Suprapubic skin (tissue), 4 donors: ENCODE results near the gene TRMU. TPM values are rescaled to one million over a fixed set of nuclear protein-coding genes. Genes with fewer than 3 reads are reported as not detected.

ENCODE experiments used
- DNase-seq, 2 donors: peaks; one replicate each; pipeline ENCODE4 v3.0.0-alpha.2; 2019; ENCODE audit warnings: low spot score in 2 of 2
- H3K27ac ChIP-seq: fragments of 200-600 bp; sonication (generic); one replicate; pipeline ENCODE4 v1.5.1; 2019
- H3K27me3 ChIP-seq: fragments of 200-600 bp; sonication (generic); one replicate; pipeline ENCODE4 v1.5.1; 2019
- H3K36me3 ChIP-seq: fragments of 200-600 bp; sonication (generic); one replicate; pipeline ENCODE4 v1.5.1; 2019
- H3K4me1 ChIP-seq: fragments of 200-600 bp; sonication (generic); one replicate; pipeline ENCODE4 v1.5.1; 2019
- H3K4me3 ChIP-seq: fragments of 200-600 bp; sonication (generic); one replicate; pipeline ENCODE4 v1.5.1; 2019; ENCODE audit warnings: mild to moderate bottlenecking
- H3K9me3 ChIP-seq: fragments of 200-600 bp; sonication (generic); one replicate; pipeline ENCODE4 v1.5.1; 2019
- EP300 ChIP-seq: sonication (generic); formaldehyde crosslinking; IDR thresholded peaks from one replicate; pipeline ENCODE4 v1.6.1; 2017; ENCODE audit warnings: antibody characterized with exemption
- POLR2A ChIP-seq, 2 donors: fragments of 450-650 bp; IDR thresholded peaks; one replicate each; pipeline ENCODE4 v1.6.1; 2017; ENCODE audit warnings: antibody characterized with exemption in 2 of 2, mild to moderate bottlenecking in 2 of 2, moderate library complexity in 2 of 2
- POLR2AphosphoS5 ChIP-seq, 3 donors: sonication (generic); formaldehyde crosslinking; IDR thresholded peaks; one replicate each; pipeline ENCODE4 v1.6.1; 2017; ENCODE audit warnings: antibody characterized with exemption in 3 of 3
- WGBS: methylation state at CpG from one replicate; pipeline ENCODE4 v1.1.5; 2018; 5-methylcytosine and 5-hydroxymethylcytosine counted together
- total RNA-seq, 4 donors: library from RNA; depleted of rRNA; stranded (reverse); fragments of >200 nt; gene quantifications; one replicate each; pipeline ENCODE4 v1.1.0, GENCODE V29; 2016
- TF ChIP-seq, protein P1 (sequence below), 2 donors: fragments of 200-600 bp in 1 of 2; fragments of 450-650 bp in 1 of 2; sonication (generic) in 1 of 2; IDR thresholded peaks; one replicate each; pipeline ENCODE4 v1.5.1; 2016 to 2019; ENCODE audit warnings: antibody characterized with exemption in 2 of 2, mild to moderate bottlenecking in 1 of 2, moderate library complexity in 1 of 2

The TRMU gene
- total RNA-seq, 4 donors from 2014 or later = 28.3 to 109 (median 40.9) TPM

- H3K36me3 ChIP-seq = peaks cover 16% of the 10 kb centered on the region
Measured at GRCh38 chr22:46390105-46390651, 54.7 kb downstream of the TRMU start.

DNA sequence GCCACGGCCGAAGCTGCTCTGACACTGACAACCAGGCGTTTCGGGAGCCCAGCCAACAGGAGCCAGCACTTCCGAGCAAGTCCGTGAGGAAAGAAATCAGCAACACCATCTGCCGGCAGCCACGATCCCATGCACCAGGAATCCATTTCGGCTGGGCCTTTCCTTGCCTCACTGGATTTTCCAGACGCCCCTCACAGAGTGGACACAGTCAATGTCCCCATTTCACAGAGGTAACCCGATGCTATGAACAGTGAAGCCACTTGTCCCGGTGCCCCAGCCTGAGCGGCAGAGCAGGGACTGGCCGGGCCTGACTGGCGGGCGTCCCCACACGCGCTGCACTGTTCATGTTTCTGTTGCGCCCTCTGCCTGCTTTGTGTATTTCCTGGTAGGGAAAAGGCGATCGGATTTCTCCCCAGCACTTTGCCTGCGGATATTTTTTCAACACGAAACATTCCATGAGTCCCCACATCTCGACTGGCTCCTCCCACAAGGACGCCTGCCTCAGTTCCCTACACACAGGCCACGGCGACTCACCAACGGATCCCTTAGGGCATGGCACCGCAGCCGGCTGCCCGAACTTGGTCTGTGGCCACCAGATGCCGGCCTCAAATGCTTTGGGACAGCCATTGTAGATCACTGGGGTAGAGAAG lies 55.3 kb downstream of the TRMU start:
- TF ChIP-seq, protein P1, sequence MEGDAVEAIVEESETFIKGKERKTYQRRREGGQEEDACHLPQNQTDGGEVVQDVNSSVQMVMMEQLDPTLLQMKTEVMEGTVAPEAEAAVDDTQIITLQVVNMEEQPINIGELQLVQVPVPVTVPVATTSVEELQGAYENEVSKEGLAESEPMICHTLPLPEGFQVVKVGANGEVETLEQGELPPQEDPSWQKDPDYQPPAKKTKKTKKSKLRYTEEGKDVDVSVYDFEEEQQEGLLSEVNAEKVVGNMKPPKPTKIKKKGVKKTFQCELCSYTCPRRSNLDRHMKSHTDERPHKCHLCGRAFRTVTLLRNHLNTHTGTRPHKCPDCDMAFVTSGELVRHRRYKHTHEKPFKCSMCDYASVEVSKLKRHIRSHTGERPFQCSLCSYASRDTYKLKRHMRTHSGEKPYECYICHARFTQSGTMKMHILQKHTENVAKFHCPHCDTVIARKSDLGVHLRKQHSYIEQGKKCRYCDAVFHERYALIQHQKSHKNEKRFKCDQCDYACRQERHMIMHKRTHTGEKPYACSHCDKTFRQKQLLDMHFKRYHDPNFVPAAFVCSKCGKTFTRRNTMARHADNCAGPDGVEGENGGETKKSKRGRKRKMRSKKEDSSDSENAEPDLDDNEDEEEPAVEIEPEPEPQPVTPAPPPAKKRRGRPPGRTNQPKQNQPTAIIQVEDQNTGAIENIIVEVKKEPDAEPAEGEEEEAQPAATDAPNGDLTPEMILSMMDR (IDR thresholded peaks at IDR 0.05) = no peak
- TF ChIP-seq EP300 = no peak
- no peak for TF ChIP-seq POLR2AphosphoS5 (IDR thresholded peaks at IDR 0.05)
- TF ChIP-seq POLR2A (IDR thresholded peaks at IDR 0.05) = no peak
- Histone ChIP-seq H3K27ac (no peak overlapping the region), H3K36me3 (peaks cover 17% of the 10 kb centered on the region), H3K27me3 (no peaks in the 10 kb centered on the region), H3K4me1 (peaks cover 4% of the 10 kb centered on the region), H3K9me3 (no peaks in the 10 kb centered on the region), H3K4me3 (peak overlapping the region; percentile 12)
- WGBS = 56% methylated on average over 29 of the region's 32 CpGs
- no peak for DNase-seq

More at GRCh38 chr22:46390105-46390651, 54.7 kb downstream of the TRMU start:
- H3K27me3 ChIP-seq = no peaks in the 10 kb centered on the region
- no peak overlapping the region for H3K27ac ChIP-seq
- TF ChIP-seq, protein P1 (IDR thresholded peaks at IDR 0.05) = no peak
- TF ChIP-seq POLR2AphosphoS5 (IDR thresholded peaks at IDR 0.05) (no peak), POLR2A (IDR thresholded peaks at IDR 0.05) (no peak), EP300 (no peak)
- H3K9me3 ChIP-seq = no peaks in the 10 kb centered on the region
- no peak overlapping the region for H3K4me3 ChIP-seq
- DNase-seq = no peak
- WGBS = 64% methylated on average over 16 of the region's 20 CpGs
- H3K4me1 ChIP-seq = peaks cover 4% of the 10 kb centered on the region

- WGBS = 75% methylated on average over 11 of the region's 36 CpGs
- DNase-seq = no peak
- no peak overlapping the region for H3K4me3 ChIP-seq
- H3K9me3 ChIP-seq = no peaks in the 10 kb centered on the region
- peaks cover 4% of the 10 kb centered on the region for H3K4me1 ChIP-seq
- H3K27me3 ChIP-seq = no peaks in the 10 kb centered on the region
- TF ChIP-seq POLR2AphosphoS5 (IDR thresholded peaks at IDR 0.05) (no peak), POLR2A (IDR thresholded peaks at IDR 0.05) (no peak), EP300 (no peak)
- TF ChIP-seq, protein P1 (IDR thresholded peaks at IDR 0.05) = no peak
- H3K36me3 ChIP-seq = peaks cover 17% of the 10 kb centered on the region
- H3K27ac ChIP-seq = no peak overlapping the region
Measured at GRCh38 chr22:46391486-46392136, 56.1 kb downstream of the TRMU start.

GRCh38 chr22:46392137-46392844 lies 56.8 kb downstream of the TRMU start:
- DNase-seq = no peak
- Histone ChIP-seq H3K27me3 (no peaks in the 10 kb centered on the region), H3K4me3 (no peak overlapping the region), H3K9me3 (no peaks in the 10 kb centered on the region), H3K27ac (no peak overlapping the region), H3K4me1 (peaks cover 4% of the 10 kb centered on the region), H3K36me3 (peaks cover 18% of the 10 kb centered on the region)
- 74% methylated on average over 15 of the region's 16 CpGs for WGBS
- TF ChIP-seq, protein P1 (IDR thresholded peaks at IDR 0.05) = no peak
- TF ChIP-seq EP300 = no peak
- TF ChIP-seq POLR2A (IDR thresholded peaks at IDR 0.05) = no peak
- no peak for TF ChIP-seq POLR2AphosphoS5 (IDR thresholded peaks at IDR 0.05)

DNA sequence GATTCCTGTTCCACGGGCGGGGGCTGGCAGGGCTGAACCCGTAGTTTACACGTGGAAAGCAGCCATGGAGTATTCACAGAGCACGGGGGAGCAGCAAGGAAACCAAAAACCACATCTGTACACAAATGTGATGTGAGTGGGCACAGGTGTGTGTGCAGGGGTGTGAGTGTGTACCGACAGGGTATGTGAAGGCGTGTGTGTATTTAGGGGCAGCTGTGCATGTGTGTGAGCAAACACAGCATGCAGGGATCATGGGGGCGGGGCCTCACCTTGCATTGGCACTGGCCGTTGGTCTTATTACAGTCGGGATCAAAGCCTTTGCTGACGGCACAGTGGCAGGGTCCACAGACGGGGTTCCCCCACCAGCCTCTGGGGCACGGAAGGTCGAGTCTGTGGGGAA lies 58.4 kb downstream of the TRMU start:
- TF ChIP-seq, protein P1 (IDR thresholded peaks at IDR 0.05) = no peak
- no peak for TF ChIP-seq POLR2A (IDR thresholded peaks at IDR 0.05)
- TF ChIP-seq EP300 = no peak
- no peak for TF ChIP-seq POLR2AphosphoS5 (IDR thresholded peaks at IDR 0.05)
- Histone ChIP-seq H3K27ac (no peak overlapping the region), H3K36me3 (peaks cover 34% of the 10 kb centered on the region), H3K4me1 (peaks cover 4% of the 10 kb centered on the region), H3K27me3 (no peaks in the 10 kb centered on the region), H3K9me3 (no peaks in the 10 kb centered on the region), H3K4me3 (no peak overlapping the region)
- no peak for DNase-seq
- WGBS = 67% methylated on average over 14 of the region's 14 CpGs
